ENCODE data around the gene RTN4R.

GRCh38 chr22:20247608-20248171, 20.4 kb downstream of the RTN4R start:
- TF ChIP-seq, protein P1, sequence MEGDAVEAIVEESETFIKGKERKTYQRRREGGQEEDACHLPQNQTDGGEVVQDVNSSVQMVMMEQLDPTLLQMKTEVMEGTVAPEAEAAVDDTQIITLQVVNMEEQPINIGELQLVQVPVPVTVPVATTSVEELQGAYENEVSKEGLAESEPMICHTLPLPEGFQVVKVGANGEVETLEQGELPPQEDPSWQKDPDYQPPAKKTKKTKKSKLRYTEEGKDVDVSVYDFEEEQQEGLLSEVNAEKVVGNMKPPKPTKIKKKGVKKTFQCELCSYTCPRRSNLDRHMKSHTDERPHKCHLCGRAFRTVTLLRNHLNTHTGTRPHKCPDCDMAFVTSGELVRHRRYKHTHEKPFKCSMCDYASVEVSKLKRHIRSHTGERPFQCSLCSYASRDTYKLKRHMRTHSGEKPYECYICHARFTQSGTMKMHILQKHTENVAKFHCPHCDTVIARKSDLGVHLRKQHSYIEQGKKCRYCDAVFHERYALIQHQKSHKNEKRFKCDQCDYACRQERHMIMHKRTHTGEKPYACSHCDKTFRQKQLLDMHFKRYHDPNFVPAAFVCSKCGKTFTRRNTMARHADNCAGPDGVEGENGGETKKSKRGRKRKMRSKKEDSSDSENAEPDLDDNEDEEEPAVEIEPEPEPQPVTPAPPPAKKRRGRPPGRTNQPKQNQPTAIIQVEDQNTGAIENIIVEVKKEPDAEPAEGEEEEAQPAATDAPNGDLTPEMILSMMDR (IDR thresholded peaks at IDR 0.05 in 4 of 5, conservative IDR thresholded peaks at IDR 0.05 in 1 of 5): no peak
- TF ChIP-seq POLR2A (IDR thresholded peaks at IDR 0.05): no peak
